HG03460 (cell line): ENCODE measurements around the gene C1orf198.

Experiments used
- ATAC-seq: cut with Tn5 transposase; IDR thresholded peaks from one replicate; pipeline ENCODE4 v1.9.1; 2021; ENCODE audit not compliant: unreplicated experiment

Gene C1orf198

GRCh38 chr1:230836347-230836746, 32.0 kb downstream of the C1orf198 start:
- no peak for ATAC-seq

- no peak for ATAC-seq
Measured at GRCh38 chr1:230834292-230834691, 34.0 kb downstream of the C1orf198 start.

- no peak for ATAC-seq
Measured at GRCh38 chr1:230833511-230833910, 34.8 kb downstream of the C1orf198 start.

- no peak for ATAC-seq
Measured at GRCh38 chr1:230832476-230832875, 35.8 kb downstream of the C1orf198 start.

- no peak for ATAC-seq
Measured at GRCh38 chr1:230831771-230832170, 36.5 kb downstream of the C1orf198 start.

GRCh38 chr1:230828421-230828820, 39.9 kb downstream of the C1orf198 start:
- ATAC-seq: no peak

- no peak for ATAC-seq
Measured at GRCh38 chr1:230827801-230828200, 40.5 kb downstream of the C1orf198 start.

GRCh38 chr1:230827081-230827681, 41.1 kb downstream of the C1orf198 start:
- no peak for ATAC-seq

- no peak for ATAC-seq
Measured at GRCh38 chr1:230826166-230826875, 42.0 kb downstream of the C1orf198 start.

GRCh38 chr1:230825761-230826160, 42.6 kb downstream of the C1orf198 start:
- ATAC-seq: no peak

- no peak for ATAC-seq
Measured at GRCh38 chr1:230824919-230825721, 43.2 kb downstream of the C1orf198 start.

GRCh38 chr1:230824551-230824918, 43.8 kb downstream of the C1orf198 start:
- no peak for ATAC-seq

- no peak for ATAC-seq
Measured at GRCh38 chr1:230823931-230824381, 44.4 kb downstream of the C1orf198 start.

- no peak for ATAC-seq
Measured at GRCh38 chr1:230823426-230823825, 44.9 kb downstream of the C1orf198 start.

- no peak for ATAC-seq
Measured at GRCh38 chr1:230822092-230822581, 46.2 kb downstream of the C1orf198 start.

GRCh38 chr1:230821346-230821745, 47.0 kb downstream of the C1orf198 start:
- no peak for ATAC-seq

- no peak for ATAC-seq
Measured at GRCh38 chr1:230820568-230820967, 47.8 kb downstream of the C1orf198 start.

GRCh38 chr1:230819976-230820375, 48.3 kb downstream of the C1orf198 start:
- ATAC-seq: no peak

- no peak for ATAC-seq
Measured at GRCh38 chr1:230818901-230819300, 49.4 kb downstream of the C1orf198 start.

GRCh38 chr1:230818367-230818766, 50.0 kb downstream of the C1orf198 start:
- ATAC-seq: no peak

- ATAC-seq: no peak
Measured at GRCh38 chr1:230816018-230816417, 52.3 kb downstream of the C1orf198 start.
